Measurements from ENCODE around the gene NTN1.
"Not testable (repeated sequence)": the region's sequence is repeated elsewhere in the genome, so short reads cannot be mapped to it uniquely, and the experiment has no call there.

The NTN1 gene

DNA sequence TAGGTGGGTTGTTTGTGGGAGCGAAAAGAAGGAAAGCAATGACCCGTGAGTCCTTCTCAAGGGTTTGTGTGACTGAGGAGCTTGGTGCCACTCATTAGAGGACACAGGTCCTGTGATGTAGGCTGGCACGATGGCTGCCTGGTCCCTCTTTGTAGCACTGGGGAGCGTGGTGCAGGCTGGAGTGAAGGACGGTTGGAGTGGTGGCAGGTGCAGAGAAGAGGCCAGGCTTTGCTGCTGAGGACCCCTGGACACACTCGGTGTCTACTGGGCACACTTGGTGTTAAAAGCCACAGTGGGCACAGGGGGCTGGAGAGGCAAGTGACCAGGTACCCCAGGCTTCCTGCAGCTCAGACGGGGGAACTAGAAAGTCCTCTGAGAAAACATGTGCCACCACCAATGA, 106.0 kb downstream of the NTN1 start:
- no peak for FAIRE-seq

DNA sequence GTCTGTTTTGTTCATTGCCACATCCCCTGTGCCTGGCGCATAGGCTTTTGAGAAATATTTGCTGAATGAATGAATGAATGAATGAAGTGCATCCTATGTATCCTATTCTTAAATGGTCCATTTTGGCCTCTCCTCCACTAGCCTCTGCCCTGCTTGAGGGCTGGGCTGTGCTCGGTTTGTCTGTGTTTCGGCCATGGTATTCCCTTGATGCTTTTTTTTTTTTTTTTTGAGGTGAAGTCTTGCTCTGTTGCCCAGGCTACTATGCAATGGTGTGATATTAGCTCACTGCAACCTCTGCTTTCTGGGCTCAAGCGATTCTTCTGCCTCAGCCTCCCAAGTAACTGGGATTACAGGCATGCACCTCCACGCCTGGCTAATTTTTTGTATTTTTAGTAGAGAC, 110.1 kb downstream of the NTN1 start:
- no peak for FAIRE-seq

DNA sequence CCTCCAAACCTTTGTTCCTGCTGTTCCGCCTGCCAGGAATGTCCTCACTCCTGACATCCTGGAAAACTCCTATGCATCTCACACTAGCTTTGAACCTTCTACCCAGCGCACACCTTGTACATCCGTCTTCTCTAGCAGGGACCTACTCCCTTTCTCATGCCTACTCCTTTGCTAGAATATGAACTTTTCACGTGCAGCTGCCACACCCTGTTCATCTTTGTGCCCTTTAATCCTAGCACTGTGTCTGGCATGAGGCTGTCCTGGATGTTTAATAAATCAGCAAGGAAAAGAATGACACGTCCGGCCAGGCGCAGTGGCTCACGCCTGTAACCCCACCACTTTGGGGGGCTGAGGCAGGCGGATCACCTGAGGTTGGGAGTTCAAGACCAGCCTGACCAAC, 111.0 kb downstream of the NTN1 start:
- FAIRE-seq, result no peak

DNA sequence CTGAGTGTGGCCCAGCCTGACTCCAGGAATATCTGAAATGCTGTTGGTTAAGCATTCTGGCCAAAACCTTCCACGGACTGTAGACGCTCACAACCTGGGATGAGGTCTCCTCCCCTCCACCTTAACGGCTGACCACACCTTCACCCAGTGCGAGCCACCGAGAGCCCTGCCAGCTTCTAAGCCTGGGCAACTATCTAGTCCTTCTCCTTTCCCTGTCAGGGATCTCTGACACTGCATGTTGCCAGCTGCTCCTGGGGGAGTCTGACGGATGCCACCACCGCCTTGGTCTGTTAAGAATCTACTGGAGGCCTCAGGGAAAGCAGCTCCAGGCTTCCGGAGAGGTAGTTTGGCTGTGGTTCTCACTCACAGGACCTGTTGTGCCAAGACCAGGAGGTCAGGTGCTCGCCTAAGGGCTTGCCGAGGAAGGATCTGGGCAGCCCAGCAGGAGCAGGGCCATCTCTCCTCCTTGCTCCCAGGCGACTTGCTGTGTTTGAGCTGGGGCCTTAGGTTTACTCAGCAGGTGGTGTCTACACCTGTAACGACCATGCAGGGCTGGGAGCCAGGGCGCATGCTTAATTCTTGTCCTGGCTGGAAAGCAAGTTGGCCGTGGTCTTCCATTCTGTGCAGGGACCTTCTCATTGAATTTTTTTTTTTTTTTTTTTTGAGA, 111.8 kb downstream of the NTN1 start:
- no peak for FAIRE-seq

DNA sequence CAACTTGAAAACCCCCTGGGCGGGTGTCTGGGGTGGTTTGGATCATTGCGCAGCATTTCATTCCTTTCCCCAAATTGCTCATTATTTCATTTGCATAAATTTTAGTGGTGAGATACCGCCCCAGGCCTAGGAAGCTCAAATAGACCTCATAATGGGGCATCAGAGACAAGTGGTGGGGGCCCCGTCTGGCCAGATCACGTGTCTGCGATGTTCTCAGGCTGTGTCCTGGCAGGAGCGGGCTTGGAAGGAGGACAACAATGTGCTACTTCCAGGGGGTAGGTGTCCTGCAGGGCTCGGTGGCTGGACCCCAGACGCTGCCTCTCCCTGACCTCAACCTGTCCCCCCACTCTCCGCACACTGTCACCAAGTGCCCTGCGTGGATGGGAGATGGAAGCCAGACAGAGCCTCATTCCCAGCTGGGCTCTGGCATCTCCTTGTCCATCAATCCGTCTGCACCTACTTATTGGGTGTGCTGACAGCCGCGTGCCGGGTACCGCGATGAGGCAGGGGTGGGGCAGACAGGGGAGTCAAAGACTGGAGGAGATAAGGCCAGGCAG, 116.9 kb downstream of the NTN1 start:
- no peak for FAIRE-seq

DNA sequence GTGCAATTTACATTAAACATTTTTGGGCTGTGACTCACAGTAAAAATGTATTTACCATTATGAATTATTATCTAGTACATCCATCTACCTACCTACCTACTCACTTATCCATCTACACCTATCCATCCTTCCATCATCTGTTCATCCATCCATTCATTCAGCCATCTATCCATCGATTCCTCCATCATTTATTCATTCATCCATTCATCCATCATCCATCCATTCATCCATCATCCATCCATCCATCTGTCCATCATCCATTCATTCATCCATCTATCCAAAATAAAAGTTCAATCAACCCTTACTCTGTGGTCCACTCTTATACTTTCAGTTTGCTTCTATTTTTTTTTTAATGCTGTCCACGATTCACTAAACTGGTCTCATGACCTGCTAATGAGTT, 118.4 kb downstream of the NTN1 start:
- FAIRE-seq, result no peak

DNA sequence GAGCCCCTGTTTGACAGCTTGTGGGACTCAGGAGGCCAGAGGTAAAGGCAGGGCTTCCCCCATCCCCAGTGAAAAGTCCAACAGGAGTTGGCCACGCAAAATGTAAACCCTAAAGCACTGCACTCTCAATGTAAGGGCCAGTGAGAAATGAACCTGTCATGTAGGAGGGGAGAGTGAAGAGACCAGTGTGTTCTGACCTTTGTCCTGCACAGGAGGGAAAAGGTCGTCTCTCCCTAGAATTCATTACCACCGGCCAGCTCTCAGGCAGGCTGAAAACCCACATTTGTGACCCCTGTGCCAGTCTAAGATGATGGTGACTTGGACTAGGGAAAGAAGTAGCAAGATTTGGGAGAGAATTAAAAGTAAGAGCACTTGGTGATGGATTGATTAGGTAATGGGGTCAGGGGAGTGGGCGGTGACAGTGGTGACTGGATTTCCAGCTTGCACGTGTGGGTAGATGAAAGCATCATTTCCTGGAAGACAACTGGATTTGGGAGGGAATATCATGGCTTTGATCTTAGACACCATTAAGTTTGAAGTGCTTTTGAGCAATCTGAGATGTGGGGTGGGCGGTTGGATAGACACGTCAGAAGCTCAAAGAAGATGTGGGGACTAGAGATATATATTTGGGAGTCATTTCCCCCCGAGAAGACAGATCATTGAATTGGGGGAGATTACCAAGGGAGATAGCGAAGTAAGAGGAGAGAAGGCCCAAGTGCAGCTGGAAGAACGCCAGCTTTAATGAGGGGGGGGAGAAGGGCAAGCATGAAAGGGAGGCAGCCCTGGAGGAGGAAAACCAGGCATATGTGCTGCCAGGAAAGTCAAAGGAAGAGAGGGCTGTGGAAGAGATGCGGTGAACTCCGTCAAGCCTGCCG, 119.5 kb downstream of the NTN1 start:
- no peak for FAIRE-seq

DNA sequence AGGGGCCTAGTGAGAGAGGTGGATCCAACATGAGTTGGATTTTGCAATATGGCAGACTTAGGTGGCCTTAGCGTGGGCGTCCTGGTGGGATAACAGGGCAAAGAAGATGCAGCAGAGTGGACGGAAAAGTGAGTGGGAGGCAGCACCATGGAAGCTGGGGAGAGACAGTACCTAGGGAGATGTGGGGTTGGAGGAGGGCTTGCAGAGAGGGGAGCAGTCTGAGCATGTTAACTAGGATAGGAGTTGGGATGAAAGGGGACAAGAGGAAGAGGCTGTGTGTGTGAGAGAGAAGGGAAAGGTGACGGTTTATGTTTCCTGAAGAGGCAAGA, 120.1 kb downstream of the NTN1 start:
- FAIRE-seq, result no peak

DNA sequence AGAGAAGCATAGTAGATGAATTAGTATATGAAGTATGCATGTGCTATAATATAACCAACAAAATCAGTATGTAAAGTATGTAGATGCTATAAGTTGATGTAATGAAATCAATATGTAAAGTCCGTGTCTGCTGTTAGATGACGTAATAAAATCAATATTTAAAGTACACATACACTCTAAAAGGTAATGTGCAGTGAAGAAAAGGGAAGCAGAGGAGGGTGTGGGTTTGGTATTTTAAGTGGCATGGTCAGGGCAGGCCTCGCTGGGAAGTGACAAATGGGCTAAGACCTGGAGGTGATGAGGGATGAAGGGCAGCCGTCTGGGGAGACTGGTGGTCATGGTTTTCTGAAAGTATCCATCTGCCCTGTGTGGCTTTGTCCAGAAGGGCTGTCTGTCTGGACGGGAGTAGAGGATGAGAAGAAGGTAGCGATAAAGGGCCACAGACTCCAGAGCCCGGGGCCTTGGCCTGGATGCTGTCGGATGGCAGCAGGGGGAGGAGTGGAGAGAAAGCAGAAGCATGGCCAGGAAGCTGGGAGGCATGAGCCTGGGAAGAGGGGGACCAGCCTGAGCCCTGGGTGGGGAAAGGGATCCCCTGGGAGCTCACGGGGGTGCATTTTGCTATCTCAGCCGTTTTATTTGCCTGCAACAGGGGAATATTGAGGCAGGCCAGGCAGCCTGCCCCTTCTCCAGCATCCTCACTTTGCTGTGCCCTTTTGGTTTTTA, 121.6 kb downstream of the NTN1 start:
- FAIRE-seq, result no peak

DNA sequence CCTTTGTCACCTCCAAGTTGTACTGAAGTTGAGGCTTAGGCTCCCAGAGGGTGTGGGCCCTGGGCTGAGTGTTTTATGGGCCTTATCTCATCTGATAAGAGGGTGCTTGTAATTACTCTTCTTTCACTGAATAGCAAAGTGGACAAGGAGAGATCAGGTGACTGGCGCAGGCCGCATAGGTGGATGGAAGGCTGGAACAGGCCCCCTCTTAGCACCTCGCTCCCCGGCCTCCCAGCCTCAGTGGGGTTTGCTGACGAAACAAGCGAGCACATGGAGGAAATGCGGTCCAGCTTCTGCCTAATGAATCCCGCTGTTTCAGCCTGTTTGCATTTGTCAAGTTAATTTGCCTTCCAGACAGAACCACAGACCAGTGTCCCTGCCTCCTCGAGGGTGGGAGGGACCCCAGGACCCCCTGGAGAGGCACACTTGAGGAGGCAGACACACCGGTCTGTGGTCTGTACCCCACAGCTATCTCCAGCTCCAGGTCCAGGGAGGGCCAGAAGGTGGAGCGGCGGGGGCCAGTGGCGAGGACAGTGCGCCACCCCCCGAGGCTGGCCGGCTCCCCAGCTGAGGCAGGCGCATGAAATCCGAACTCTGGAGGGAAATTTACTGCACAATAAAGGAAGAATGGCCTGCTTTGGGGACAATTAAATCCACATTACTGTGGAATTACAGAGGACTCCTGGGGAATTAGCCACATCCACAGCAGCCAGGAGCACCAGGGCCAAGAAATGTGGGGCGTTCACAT, 123.4 kb downstream of the NTN1 start:
- no peak for FAIRE-seq

DNA sequence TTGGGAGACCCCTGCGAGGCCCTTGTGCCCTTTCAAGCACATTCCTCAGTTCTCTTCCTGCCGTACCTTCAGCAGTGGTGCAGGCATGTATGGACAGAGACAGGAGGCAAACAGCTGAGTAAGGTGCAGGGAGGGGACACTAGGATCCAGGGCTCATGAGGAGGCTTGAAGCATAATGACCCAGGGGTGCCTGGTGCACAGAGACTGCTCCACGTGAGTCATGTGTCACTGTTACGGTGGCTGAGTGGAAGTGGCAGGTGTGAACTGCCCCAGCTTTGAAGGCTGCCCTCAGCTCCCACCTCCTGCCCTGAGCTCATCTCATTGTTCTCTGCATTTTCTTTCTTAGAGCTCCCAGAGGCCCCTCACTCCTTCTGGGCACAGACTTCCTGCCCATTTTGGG, 124.8 kb downstream of the NTN1 start:
- no peak for FAIRE-seq

DNA sequence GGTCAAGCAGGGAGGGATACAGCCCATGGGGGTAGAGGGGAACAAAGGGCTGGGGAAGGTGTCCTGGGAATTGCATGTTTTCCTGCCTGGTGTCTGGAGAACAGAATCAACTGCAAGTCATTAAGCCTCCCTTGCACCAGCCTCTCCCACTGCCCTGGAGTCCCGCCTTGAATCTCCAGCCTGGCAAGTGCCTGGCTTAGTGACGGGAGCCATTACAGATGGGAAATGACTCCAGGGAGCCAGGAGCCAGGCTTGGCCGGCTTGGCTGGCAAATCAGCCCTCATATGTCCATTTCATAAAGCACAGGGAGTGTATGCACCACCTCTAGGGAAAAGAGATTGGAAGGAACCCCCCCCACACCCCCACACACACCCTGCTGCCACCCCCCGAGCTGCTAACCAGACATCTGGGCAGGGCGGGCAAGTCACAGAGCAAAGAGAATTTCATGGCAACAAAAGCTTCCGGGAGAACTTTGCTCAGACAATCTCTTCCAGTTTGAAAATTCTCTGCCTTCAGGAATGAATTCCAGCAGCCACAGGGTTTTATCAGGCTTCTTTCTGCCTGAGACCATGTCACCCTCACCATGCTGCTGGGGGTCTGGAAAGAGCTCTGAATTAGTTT, 127.7 kb downstream of the NTN1 start:
- FAIRE-seq, result no peak

DNA sequence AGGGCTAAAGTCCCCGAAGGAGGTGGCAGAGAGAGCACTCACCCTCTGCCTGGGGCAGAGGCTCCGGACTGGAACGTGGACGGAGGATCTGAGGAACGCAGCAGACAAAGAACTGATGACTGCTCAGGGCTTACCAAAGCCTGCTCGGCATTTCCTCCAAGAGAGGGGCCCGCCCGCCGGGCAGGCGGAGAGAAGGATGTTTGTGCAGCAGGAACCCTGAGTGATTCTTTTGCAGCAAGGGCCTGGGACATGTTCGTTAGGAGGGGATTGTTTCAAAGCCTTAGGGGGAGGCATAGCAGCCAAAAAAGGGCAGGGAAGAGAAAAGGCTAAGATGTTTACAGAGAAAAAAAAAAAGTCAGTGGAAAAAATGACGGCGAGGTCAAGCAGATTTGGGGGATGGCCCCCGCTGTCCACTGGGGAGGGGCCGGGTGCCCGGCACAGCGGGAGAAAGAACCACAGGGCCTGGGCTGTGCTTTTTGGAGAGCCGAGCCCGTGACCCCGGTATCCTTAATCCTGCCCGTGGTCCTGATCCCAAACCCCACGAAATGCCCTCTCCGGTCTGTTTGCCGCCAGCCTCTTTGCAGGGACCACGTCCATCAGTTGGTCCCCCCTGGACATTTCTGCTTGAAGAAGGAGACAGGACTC, 129.3 kb downstream of the NTN1 start:
- no peak for FAIRE-seq

DNA sequence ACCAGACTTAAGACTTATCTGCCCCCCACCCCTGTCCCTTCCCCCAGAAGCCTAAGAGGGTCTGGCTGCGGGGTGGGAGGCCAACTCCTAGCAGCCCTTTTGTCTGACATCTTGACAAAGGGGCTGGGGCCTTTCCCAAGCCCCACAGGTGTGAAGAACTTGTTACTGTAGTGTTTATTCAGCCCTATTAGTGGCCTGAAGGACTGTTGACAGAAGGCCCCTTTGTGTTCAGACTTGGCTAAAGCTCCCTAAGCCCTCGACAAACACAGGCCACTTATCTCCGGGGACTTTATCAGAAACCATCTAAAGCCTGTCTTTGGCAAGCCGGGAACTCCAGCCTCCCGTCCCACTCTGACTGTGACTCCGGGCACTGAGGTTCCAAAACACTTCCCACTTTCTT, 129.8 kb downstream of the NTN1 start:
- FAIRE-seq, result no peak

DNA sequence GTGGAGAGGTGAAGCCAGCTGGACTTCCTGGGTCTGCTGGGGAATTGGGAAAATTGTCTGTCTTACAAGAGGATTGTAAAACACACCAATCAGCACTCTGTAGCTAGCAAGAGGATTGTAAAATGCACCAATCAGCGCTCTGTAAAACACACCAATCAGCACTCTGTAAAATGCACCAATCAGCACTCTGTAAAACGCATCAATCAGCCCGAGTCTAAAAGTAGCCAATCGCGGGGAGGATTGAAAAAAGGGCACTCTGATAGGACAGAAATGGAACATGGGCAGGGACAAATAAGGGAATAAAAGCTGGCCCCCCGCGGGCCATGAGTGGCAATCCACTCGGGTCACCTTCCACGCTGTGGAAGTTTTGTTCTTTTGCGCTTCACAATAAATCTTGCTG, 130.4 kb downstream of the NTN1 start:
- not testable (repeated sequence) for FAIRE-seq

DNA sequence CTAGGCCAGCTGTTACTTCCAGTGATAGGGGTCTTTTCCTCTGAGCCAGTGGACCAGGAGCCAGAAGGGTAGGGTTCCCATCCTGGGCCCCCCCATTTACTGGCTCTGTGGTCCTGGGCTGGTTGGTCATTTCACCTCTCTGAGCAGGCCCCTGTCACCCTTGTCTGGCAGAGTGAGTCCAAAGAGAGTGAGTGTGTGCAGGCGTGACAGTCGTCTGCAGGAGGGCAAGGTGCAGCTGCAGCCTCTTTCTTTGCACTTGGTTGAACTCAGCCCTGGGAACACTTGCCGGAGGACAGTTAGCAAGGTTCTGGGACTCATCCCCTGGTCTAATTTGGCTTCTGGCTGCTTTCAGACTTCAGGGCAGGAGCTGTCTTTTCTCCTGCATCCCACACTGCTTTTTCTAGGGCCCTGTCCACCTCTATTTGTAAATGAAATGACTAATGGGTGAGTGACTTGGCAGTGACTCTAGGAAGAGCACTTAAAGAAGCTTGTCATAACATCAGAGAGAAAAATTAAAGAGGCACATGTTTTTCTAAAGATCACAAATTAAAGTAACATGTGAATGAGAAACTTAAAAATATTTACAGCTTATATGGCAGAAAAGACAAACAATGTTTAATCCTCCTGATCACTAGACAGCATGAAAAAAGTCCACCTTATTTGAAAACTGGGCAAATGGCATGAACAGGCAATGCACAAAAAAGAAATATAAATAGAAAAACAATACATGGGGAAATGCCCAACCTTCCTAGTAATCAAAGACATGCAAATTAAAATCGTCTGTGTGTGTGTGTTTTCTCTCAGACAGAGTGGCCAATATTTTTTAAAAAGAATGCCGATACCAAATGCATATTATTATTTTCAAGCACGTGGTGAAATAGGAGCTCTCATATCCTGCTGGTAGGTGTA, 137.5 kb downstream of the NTN1 start:
- FAIRE-seq, result no peak

DNA sequence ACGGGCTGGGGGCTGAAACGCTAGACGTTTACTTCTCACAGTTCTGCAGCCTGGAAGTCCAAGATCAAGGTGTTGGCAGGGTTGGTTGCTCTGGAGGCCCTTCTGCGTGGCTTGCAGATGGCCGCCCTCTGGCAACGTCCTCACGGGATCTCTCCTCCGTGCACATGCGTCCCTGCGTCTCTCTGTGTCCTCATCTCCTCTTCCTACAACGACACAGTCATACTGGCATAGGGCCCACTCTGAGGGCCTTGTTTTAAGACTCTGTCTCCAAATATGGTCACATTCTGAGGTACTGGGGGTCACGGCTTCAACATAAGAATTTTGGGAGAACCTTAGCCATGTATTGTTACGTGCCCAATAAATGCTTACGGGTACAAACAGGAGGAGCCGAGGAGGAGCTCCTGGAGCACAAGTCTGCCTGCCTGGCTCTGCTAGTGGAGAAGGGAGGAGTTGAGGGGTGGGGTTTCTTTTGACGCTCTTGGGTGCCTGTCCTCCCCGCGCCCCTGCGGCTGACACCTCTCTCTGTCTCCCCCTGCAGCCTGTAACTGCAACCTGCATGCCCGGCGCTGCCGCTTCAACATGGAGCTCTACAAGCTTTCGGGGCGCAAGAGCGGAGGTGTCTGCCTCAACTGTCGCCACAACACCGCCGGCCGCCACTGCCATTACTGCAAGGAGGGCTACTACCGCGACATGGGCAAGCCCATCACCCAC, 141.1 kb downstream of the NTN1 start:
- FAIRE-seq, result no peak

DNA sequence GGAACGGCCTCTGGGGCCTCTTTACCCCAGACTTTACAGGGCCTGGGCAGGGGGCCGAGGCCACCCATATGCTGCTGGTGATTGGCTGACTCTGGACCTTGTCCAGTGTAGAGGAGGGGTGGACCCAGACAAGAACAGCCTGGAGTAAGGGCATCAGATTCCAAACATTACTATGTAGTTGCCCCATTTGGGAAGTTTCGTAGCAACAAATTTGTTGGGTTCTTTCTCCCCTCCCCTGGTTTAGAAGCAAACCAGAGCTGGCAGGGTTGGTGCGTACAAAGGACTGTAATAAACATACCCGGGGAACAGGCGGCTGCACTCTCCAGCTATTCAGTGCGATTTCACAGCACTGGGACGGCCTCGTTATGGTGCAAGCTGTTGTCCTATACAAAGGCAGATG, 145.5 kb downstream of the NTN1 start:
- no peak for FAIRE-seq

DNA sequence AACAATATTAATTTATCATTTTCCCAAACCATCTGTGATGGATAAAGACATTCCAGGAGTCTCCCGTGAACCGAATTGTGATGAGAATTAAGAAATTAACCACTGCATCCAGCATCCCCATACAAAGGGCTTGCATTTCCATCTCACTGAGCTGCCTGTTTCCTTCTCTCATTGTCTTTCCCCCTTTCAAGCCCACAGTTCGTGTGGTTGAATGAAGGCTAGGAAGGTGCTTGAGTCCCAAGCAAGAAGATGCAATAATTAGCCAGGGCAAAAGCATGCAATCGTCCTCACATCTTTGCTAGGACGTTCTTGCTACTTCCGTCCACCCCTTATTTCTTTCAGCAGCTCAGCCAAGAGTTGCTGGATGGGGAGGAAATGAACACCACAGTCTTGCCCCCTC, 146.1 kb downstream of the NTN1 start:
- FAIRE-seq, result no peak

DNA sequence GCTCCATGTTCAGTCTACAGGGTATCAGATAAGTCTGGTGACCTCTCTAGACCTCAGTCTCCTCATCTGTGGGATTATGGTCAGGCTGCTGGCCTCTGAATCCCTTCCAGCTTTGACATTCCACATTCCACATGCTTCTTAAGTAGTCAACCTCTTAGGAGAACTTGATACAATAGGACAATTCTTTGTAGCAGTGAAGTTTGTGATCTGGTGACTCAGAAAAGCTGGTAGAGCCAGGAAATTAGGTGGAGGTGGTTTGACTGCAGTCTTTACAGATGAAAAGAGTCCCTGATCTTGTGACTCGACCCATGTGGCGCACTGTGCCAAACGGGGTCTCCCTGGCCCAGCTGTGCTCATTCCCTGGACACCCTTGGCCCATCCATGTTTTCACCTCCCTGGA, 147.8 kb downstream of the NTN1 start:
- no peak for FAIRE-seq
